GM12878 (cell line): ENCODE measurements around the gene TRIM41. TPM values are rescaled to one million over a fixed set of nuclear protein-coding genes. Genes with fewer than 3 reads are reported as not detected.

ENCODE experiments used
- ATAC-seq: fragments of 200-7000 bp; cut with Tn5 transposase; 3 replicates; pipeline ENCODE4 v1.9.1; 2020; ENCODE audit warnings: mild to moderate bottlenecking, moderate library complexity
- BruUV-seq: library from RNA; stranded (reverse); fragments of 400-500 nt; replicated peaks from 2 replicates; lab custom pipeline; 2021; lab: Mats Ljungman, UMichigan
- CTCF ChIA-PET: fragments of 300-600 bp; sonication (Branson Sonifier 250); formaldehyde crosslinking; extraction: SDS; loops from one replicate; lab custom pipeline; 2021; ENCODE audit warnings: inconsistent platforms; lab: Yijun Ruan, JAX
- POLR2A ChIA-PET: fragments of 350-600 bp; formaldehyde crosslinking; extraction: SDS; loops from one replicate; lab custom pipeline; 2021; ENCODE audit warnings: inconsistent platforms; lab: Charles Lee
- RAD21 ChIA-PET: fragments of 300-600 bp; sonication (Branson Sonifier 250); formaldehyde crosslinking; loops from one replicate; lab custom pipeline; 2023; ENCODE audit warnings: antibody characterized with exemption; ENCODE audit not compliant: unreplicated experiment; lab: Charles Lee
- SMC1A ChIA-PET: fragments of 300-600 bp; sonication (Branson Sonifier 250); formaldehyde crosslinking; loops from one replicate; lab custom pipeline; 2023; ENCODE audit not compliant: unreplicated experiment, uncharacterized antibody; lab: Charles Lee
- DNase-seq: peaks from one replicate; pipeline ENCODE4 v3.0.0-alpha.2; 2011; ENCODE audit warnings: low read depth, low spot score
- FAIRE-seq: peaks from 3 replicates; lab custom pipeline; 2011; peaks lifted over from hg19 to GRCh38; lab: Jason Lieb, UNC
- H2AFZ ChIP-seq: 2 replicates; pipeline ENCODE4 v1.6.0; 2011; ENCODE audit warnings: low read depth, low read length, control low read depth; ENCODE audit not compliant: control insufficient read depth
- H3K27ac ChIP-seq: 2 replicates; pipeline ENCODE4 v1.5.1; 2011; ENCODE audit warnings: control low read depth; ENCODE audit not compliant: control insufficient read depth, insufficient read depth
- H3K27me3 ChIP-seq, 2 experiments: replicated peaks in 1 of 2; 2 replicates each; pipeline versions ENCODE4 v1.6.0 to v1.6.1; 2011; ENCODE audit warnings: low read length in 1 of 2; ENCODE audit not compliant: control insufficient read depth in 2 of 2, insufficient read depth in 2 of 2
- H3K36me3 ChIP-seq, 2 experiments: 2 replicates each; pipeline ENCODE4 v1.5.1; 2011; ENCODE audit warnings: low read length in 1 of 2; ENCODE audit not compliant: control insufficient read depth in 2 of 2, insufficient read depth in 2 of 2
- H3K4me1 ChIP-seq: 2 replicates; pipeline ENCODE4 v1.6.1; 2011; ENCODE audit warnings: mild to moderate bottlenecking, low read length, moderate library complexity, mixed read lengths; ENCODE audit not compliant: control insufficient read depth, insufficient read depth
- H3K4me2 ChIP-seq: 2 replicates; pipeline ENCODE4 v1.6.0; 2011; ENCODE audit warnings: control low read depth; ENCODE audit not compliant: control insufficient read depth, insufficient read depth
- H3K4me3 ChIP-seq: fragments of 200-600 bp; sonication (generic); 2 replicates; pipeline ENCODE4 v1.5.1; 2016
- H3K79me2 ChIP-seq: 2 replicates; pipeline ENCODE4 v1.6.0; 2011; ENCODE audit warnings: low read length; ENCODE audit not compliant: control insufficient read depth, insufficient read depth
- H3K9ac ChIP-seq: 2 replicates; pipeline ENCODE4 v1.8.0; 2011; ENCODE audit warnings: low read length, control low read depth, mixed read lengths; ENCODE audit not compliant: control insufficient read depth, insufficient read depth
- H3K9me3 ChIP-seq: replicated peaks from 3 replicates; pipeline ENCODE4 v1.5.1; 2011; ENCODE audit warnings: mild to moderate bottlenecking, low read length; ENCODE audit not compliant: control insufficient read depth, insufficient read depth
- H4K20me1 ChIP-seq: 2 replicates; pipeline ENCODE4 v1.6.0; 2011; ENCODE audit not compliant: control insufficient read depth, insufficient read depth
- CTCF ChIP-seq, 3 experiments: IDR thresholded peaks in 2 of 3; conservative IDR thresholded peaks in 1 of 3; 2 replicates each; pipeline ENCODE4 v1.5.1; 2011; ENCODE audit warnings: low read depth in 3 of 3, low read length in 3 of 3, mild to moderate bottlenecking in 3 of 3, control low read depth in 2 of 3, moderate library complexity in 2 of 3, inconsistent platforms in 1 of 3, mixed read lengths in 1 of 3; ENCODE audit not compliant: control insufficient read depth in 2 of 3, insufficient read depth in 1 of 3; ENCODE audit errors: extremely low read depth in 1 of 3
- IRF4 ChIP-seq: IDR thresholded peaks from 2 replicates; pipeline ENCODE4 v1.6.1; 2011; ENCODE audit warnings: low read depth, low read length
- IRF5 ChIP-seq: fragments of 450-650 bp; IDR thresholded peaks from 2 replicates; pipeline ENCODE4 v1.6.1; 2017; ENCODE audit warnings: borderline replicate concordance
- NR2C2 ChIP-seq: IDR thresholded peaks from 2 replicates; pipeline ENCODE4 v1.6.1; 2011; ENCODE audit warnings: borderline replicate concordance, low read depth; ENCODE audit not compliant: control insufficient read depth, insufficient read length
- POLR2A ChIP-seq: IDR thresholded peaks from 2 replicates; pipeline ENCODE4 v1.6.1; 2011; ENCODE audit warnings: low read depth, mild to moderate bottlenecking, low read length
- POLR2AphosphoS2 ChIP-seq: IDR thresholded peaks from 2 replicates; pipeline ENCODE4 v1.6.1; 2011; ENCODE audit warnings: low read depth, mild to moderate bottlenecking, low read length, improper control_type of control experiment, moderate library complexity
- POLR2AphosphoS5 ChIP-seq: IDR thresholded peaks from 2 replicates; pipeline ENCODE4 v1.6.1; 2011; ENCODE audit warnings: mild to moderate bottlenecking, low read length, inconsistent platforms
- SREBF1 ChIP-seq: IDR thresholded peaks from 2 replicates; pipeline ENCODE4 v1.6.1; 2012; ENCODE audit warnings: mild to moderate bottlenecking, low read length
- WGBS: methylation state at CpG from one replicate; pipeline ENCODE4 v1.1.6; 2016; ENCODE audit warnings: low lambda C conversion rate; ENCODE audit not compliant: insufficient replicate concordance, insufficient coverage; ENCODE audit errors: missing lambda C conversion rate; 5-methylcytosine and 5-hydroxymethylcytosine counted together
- in situ Hi-C: fragments of 300-500 bp; cut with MboI; formaldehyde crosslinking; loops from 9 replicates; pipeline ENCODE4 v1.14.3; 2018; ENCODE audit warnings: mixed read lengths
- intact Hi-C: fragments of 100-400 bp; cut with micrococcal nuclease; formaldehyde crosslinking; loops from one replicate; pipeline ENCODE4 v1.14.2; 2022; ENCODE audit not compliant: unreplicated experiment
- polyA plus RNA-seq, 11 experiments: library from polyadenylated mRNA; depleted of rRNA in 4 of 11; unstranded in 6 of 11; stranded (reverse) in 5 of 11; fragments of >200 nt; fragmentation: Nextera tagmentation in 4 of 11; fragmentation: Illumina TruSeq in 1 of 11; extraction: Ambion mirVana in 4 of 11; extraction: Trizol in 1 of 11; gene quantifications; 1 replicate in 1 of 11; 2 replicates in 10 of 11; pipeline versions ENCODE4 v1.2.1 to v1.2.3, GENCODE V29; 2011 to 2016; ENCODE audit warnings: inconsistent platforms in 2 of 11, missing spikeins in 2 of 11, low read depth in 1 of 11
- total RNA-seq, 4 experiments: library from RNA; depleted of rRNA in 3 of 4; stranded (reverse); fragments of >200 nt in 3 of 4; fragmentation: Illumina TruSeq in 1 of 4; extraction: Trizol in 1 of 4; gene quantifications; 2 replicates each; pipeline versions ENCODE4 v1.2.1 to v1.2.3, GENCODE V29; 2013 to 2021

The TRIM41 gene
- total and polyA plus RNA-seq, 10 of the 15 experiments (the other 5 are each of a cell fraction or from before 2014, with no cell fraction given): 1.0 to 28.9 (median 10.6) TPM

- peaks cover 48% of the 10 kb centered on the region for H3K79me2 ChIP-seq
- ATAC-seq (no peak), DNase-seq (no peak), FAIRE-seq (no peak)
- CTCF ChIA-PET: interaction anchor here (0.7 kb wide), 1 partner anchor 19 kb away, joined by 3 read pairs; no protein-coding TSS in a partner anchor
- no peaks in the 10 kb centered on the region for H3K27me3 ChIP-seq
- H4K20me1 ChIP-seq: peaks cover 17% of the 10 kb centered on the region
- in situ Hi-C loops (no loop called here), intact Hi-C loops (no loop called here)
- POLR2A ChIA-PET: interaction anchor here (0.9 to 1.8 kb wide), 4 partner anchors 10 to 46 kb away, joined by 3 to 7 read pairs (median 4); partner anchors contain the start of gene TRIM41
- H3K4me3 ChIP-seq: no peak overlapping the region; the same call in 1 of the 2 replicates
- peaks cover 11% of the 10 kb centered on the region for H3K4me1 ChIP-seq
- RAD21 ChIA-PET: no interaction called here
- no peak overlapping the region for H3K9ac ChIP-seq
- no peak overlapping the region for H3K27ac ChIP-seq
- H3K4me2 ChIP-seq: no peak overlapping the region
- H2AFZ ChIP-seq: no peak overlapping the region
- SMC1A ChIA-PET: no interaction called here
- 87% methylated on average over 5 of the region's 5 CpGs for WGBS
- no TSS peak for BruUV-seq
- peaks cover 52 to 53% of the 10 kb centered on the region in 2 experiments for H3K36me3 ChIP-seq
- H3K9me3 ChIP-seq: no peaks in the 10 kb centered on the region
- peak; percentile 58; the same call in 1 of the 2 replicates for TF ChIP-seq POLR2AphosphoS5
- no peak for TF ChIP-seq IRF5
- TF ChIP-seq POLR2AphosphoS2: 0 out of 2 replicates have a peak, but pooled peaks have one; percentile 11
- TF ChIP-seq NR2C2: no peak
- no peak for TF ChIP-seq IRF4
- peak; percentile 59; the same call in 1 of the 2 replicates for TF ChIP-seq POLR2A
- TF ChIP-seq CTCF (IDR thresholded peaks at IDR 0.05 in 2 of 3, conservative IDR thresholded peaks at IDR 0.05 in 1 of 3; ENCODE audit: control insufficient read depth in 2 of 3, extremely low read depth in 1 of 3, insufficient read depth in 1 of 3, low read depth in 3 of 3, low read length in 3 of 3): no peak
- TF ChIP-seq SREBF1: no peak
Measured at GRCh38 chr5:181237729-181238385, 14.8 kb downstream of the TRIM41 start.
